Activated CD4-positive, alpha-beta T cell treated with anti-CD3 and anti-CD28 coated beads, Interleukin-2, amount 50 U/mL, for 1 hour (primary cell): ENCODE results near the gene PAX2.

Experiments
- DNase-seq: peaks from one replicate; pipeline ENCODE4 v3.0.0-alpha.2; 2020

Gene PAX2

DNA sequence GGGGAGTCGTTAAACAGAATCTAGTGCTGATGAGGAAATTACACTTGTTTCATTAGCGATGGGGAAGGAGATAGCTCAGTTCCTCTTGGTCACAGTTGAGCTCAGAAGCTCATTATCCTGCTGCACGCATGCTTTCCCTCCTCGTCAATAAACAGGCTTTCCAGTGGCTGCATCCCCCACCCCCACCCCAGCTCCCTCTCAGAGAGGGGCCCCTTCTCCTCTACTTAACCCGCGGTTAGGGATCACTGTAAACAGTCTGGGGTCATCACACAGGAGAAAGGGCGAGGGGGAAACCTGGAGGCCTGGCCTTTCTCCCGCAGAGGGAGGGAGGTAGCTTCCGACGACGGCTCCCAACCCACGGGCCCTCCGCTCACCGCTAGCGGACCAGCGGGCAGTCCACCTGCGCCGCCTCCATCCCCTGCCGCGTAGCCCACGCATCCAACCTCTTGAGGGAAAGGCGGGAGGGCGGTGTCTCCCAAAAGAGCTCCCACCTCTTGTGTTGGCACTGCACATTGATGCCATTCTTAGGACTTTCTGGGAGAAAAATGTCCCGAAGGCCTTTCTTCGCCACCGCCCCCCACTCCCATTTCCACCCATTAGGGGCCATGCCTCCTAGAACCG is 80.8 kb downstream of the PAX2 start:
- no peak for DNase-seq

- no peak for DNase-seq
These were observed 81.2 kb downstream of the PAX2 start for GRCh38 chr10:100826661-100826982.

DNA sequence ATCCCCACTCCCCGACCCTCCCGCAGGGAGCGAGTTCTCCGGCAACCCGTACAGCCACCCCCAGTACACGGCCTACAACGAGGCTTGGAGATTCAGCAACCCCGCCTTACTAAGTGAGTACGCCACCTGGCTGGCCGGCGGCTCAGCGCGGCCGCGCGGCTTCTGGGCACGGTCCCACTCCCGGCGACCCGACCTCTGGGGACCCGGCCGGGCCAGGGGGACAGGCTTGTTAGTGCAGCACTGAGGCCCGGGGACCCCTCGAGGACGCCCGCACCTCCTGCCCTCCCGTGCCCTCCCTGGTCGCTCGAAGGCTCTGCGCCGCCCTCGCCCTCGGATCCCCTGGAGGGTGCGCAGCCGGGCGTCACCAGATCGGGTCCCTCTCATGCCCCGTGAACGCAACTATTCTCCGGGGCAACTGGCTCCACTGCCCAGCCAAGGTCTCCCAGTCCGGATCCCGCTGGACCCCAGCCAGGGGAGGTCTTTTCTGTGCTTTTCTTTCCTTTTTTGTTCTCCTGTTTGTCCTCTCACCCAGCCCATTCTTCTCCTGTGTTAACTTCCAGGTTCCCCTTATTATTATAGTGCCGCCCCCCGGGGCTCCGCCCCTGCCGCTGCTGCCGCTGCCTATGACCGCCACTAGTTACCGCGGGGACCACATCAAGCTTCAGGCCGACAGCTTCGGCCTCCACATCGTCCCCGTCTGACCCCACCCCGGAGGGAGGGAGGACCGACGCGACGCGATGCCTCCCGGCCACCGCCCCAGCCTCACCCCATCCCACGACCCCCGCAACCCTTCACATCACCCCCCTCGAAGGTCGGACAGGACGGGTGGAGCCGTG is 81.8 kb downstream of the PAX2 start:
- peak; percentile 13 for DNase-seq

GRCh38 chr10:100827819-100828737 is 82.7 kb downstream of the PAX2 start:
- peak; percentile 15 for DNase-seq

DNA sequence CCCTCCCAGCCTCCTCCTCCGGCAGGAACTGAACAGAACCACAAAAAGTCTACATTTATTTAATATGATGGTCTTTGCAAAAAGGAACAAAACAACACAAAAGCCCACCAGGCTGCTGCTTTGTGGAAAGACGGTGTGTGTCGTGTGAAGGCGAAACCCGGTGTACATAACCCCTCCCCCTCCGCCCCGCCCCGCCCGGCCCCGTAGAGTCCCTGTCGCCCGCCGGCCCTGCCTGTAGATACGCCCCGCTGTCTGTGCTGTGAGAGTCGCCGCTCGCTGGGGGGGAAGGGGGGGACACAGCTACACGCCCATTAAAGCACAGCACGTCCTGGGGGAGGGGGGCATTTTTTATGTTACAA is 83.3 kb downstream of the PAX2 start:
- DNase-seq: peak; percentile 26

DNA sequence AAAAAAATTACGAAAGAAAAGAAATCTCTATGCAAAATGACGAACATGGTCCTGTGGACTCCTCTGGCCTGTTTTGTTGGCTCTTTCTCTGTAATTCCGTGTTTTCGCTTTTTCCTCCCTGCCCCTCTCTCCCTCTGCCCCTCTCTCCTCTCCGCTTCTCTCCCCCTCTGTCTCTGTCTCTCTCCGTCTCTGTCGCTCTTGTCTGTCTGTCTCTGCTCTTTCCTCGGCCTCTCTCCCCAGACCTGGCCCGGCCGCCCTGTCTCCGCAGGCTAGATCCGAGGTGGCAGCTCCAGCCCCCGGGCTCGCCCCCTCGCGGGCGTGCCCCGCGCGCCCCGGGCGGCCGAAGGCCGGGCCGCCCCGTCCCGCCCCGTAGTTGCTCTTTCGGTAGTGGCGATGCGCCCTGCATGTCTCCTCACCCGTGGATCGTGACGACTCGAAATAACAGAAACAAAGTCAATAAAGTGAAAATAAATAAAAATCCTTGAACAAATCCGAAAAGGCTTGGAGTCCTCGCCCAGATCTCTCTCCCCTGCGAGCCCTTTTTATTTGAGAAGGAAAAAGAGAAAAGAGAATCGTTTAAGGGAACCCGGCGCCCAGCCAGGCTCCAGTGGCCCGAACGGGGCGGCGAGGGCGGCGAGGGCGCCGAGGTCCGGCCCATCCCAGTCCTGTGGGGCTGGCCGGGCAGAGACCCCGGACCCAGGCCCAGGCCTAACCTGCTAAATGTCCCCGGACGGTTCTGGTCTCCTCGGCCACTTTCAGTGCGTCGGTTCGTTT is 83.9 kb downstream of the PAX2 start:
- DNase-seq: no peak

DNA sequence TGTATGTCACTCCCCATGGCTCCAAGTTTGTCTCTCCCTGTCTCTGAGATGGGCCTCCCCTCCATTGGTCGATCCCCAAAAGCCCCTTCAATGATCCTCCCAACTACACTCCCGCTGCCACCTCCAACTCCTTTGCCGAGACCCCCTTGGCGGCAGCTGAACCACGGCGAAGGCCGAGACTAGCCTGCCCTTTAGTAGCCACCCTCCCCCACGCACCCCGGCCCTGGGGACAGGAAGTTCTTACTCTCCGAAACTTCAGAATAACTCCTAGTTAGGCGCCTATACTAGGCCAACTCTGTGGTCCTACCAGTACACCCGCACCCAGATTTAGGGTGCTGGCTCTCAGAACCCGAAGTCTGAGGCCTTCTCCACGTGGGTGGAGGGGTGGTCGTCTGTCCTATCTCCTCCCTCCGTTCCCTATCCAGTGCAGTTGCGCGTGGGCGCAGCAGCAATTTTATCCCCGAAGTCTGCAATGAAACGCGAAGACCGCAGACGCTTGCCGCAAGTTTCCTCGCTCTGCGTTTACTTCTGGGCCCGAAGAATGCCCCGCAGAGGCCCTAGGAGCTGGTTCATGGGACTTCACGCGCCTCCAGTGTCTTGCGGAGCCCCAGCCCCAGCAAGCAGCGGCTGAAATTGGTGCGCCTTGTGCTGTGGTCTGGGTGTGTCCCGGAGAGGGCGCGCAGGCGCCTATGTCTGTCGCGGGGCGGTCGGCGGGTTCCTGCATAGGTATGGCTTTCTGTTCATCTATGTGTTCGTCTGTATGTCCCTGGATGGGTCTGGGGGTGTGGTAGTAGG is 84.7 kb downstream of the PAX2 start:
- DNase-seq: no peak

DNA sequence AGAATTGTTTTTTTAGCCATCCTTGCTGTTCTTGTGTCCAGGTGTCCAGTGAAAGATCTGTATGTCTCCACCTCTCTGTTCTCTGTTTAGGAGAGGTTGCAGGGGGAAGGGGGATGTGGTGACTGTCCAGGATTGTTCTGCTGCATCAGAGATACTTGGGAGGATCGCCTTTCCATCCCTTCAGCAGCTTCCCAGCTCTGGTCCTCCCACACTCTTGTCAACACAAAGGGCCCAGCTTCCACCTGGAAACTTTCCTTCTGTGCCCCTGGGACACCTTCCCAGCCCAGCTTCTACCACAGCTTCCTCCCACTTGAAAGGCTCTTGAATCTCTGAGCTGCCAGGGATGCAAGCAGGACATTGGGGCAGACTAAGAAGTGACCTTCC is 85.3 kb downstream of the PAX2 start:
- no peak for DNase-seq

DNA sequence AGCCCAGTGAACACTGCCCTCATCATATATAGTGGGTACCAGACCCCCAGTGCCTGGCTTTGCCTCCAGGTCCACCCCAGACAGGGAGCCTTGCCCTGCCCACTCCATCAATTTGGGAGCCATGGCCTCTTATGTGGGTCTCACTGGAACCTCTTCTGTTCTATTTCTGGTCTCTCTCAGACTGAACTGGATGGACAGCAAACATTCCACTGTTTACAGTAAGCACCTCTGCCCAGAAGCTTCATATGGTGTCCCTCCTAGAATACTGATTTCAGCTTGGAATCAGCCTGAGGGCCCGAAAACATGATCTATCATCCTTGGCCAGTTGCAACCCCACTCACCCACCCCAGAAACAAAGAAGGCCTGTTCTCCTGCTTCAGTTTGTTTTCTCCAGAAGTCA is 86.4 kb downstream of the PAX2 start:
- no peak for DNase-seq

DNA sequence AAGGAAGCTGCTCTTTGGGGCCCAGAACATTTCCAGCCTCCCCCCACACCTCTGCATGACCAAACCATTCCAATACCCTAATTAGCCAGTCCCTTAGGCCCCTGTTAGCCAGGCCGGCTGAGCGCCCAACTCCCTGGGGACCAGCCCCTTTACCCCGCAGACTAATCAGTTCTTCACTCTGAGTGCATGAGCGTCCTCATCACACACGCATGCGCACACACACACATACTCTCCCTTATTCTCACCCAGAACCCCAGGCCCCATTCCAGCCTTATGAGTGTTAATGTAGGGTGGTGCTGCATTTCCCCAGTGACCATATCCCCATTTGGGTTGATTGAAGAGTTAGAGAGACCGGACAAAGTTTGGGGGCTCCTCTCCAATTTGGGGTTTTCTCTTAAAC is 90.4 kb downstream of the PAX2 start:
- no peak for DNase-seq

DNA sequence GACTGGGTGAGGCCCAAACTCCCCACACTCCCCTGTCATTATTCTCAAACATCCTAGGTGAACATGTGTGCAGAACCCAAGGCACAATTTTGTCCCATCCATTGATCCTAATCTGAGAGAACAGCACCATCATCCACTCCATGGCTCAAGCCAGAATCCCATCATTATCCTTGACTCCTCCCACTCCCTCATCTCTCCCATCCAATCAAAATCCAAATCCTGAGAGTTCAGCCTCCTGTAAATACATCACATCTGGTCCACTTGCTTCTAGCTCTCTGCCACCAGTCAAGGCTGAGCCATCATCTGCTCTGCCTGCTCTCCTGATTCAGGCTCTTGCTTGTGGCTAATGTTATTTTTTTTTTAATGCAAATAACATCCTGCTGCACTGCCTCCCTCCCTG is 91.5 kb downstream of the PAX2 start:
- no peak for DNase-seq

- no peak for DNase-seq
These were observed 91.9 kb downstream of the PAX2 start for GRCh38 chr10:100837300-100837699.

GRCh38 chr10:100838986-100839385 is 93.6 kb downstream of the PAX2 start:
- no peak for DNase-seq

DNA sequence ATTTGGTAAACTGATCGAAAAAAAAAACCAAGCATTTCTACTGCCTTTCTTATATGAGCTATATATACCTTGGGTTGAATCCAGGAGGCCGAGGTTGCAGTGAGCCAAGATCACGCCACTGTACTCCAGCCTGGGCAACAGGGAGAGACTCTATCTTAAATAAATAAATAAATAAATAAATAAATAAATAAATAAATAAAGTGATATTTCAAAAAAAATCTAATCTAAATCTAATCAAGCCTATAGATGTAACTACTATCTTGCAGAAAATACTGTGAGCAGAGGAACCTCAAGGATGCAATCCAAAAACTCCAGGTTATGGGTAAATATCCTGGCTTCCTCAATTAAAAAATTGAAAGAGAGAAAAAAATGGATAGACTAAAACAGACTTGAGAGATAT is 96.1 kb downstream of the PAX2 start:
- DNase-seq: no peak

- no peak for DNase-seq
These were observed 102.1 kb downstream of the PAX2 start for GRCh38 chr10:100847440-100847839.

GRCh38 chr10:100848770-100849169 is 103.4 kb downstream of the PAX2 start:
- no peak for DNase-seq

DNA sequence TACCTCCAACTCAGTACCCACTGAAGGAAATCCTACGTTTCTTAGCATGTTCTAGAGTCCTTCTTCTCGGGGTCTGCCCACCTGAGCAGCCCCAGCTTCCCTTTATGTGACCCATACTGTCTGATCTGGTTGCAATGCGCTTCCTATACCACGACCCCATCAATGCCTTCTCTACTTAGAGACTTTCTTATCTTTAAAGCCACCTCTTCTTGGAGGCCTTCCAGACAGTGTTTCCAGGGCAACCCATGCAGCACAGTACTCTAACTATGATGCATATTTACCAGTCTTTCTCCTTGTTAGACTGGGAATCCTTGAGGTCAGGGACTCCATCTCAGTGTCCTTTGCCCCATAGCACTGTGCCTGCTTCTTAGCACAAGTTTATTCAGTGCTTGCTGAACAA is 112.9 kb downstream of the PAX2 start:
- no peak for DNase-seq

DNA sequence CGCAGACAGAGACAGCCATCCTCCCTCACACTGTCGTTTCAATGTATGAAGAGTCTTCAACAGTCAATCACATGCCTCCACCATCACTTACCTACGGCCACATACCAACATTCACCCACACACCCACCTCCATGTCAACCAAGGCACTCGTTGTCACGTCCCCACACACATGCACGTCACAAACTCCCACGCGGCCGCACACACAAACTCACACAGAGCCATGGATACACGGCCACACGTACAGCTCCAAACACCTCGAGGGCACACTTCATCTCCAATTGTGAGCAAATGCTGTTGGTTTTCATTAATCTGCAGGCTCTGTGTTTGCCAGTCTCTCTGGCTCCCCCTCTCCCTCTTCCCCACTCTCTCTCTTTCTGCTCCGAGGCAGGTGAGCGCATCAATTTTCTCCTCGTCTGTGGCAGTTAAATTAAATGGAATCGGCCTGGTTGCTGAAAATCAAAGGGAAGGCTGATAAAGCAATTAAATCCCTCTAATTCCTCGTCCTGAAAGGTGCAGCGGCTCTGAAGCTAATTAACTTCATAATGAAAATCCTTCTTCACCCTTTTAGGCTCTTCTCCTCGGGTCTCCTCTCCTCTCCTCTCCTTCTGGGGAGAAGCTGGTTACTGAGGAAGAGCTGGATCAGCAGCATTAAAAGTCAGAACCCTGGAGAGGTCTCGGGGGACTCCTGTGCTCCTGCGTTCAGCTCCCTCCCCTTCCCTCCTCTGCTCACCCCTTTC is 113.5 kb downstream of the PAX2 start:
- DNase-seq: no peak

- no peak for DNase-seq
These were observed 114.0 kb downstream of the PAX2 start for GRCh38 chr10:100859484-100859763.

- DNase-seq: no peak
These were observed 118.1 kb downstream of the PAX2 start for GRCh38 chr10:100863433-100863832.

DNA sequence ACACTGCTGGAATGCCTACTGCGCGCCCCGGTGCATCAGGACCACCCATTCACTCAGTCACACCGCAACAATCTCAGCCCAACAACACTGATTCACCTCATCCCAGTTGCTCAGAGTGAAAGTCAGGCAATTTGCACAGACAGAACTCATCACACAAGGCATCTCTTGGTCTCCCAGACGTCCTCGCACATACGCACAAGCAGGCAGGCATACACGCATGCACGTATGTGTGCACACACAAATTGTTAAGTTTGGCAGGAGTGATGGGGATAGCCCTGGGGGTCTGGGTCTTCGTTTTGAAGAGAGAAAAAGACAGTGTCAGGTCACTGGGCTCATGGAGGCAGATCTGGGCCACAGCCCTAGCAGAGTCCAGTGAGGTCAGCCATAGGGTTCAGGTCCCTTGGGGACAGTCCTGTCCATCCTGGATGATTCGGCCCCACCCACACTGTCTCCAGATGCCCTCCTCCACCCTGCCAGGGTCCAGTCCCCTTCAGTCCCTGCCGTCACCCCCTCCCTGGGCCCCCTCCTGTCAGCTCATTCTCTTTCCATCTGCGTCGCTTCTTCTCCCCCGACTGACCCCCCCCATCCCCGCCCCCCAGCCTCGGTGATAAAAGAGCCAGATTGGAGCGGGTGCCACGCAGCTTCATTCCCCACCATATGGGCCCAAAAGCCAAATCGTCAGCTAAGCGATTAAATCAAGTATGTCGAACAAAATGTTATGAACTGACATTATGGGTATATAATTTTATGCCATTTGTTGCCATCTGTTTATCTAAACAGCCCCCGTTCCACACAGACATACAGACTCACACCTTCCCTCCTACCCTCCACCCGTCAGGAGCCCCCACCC is 118.9 kb downstream of the PAX2 start:
- no peak for DNase-seq
